Body of pancreas (tissue), 4 donors: Measurements from ENCODE around the gene IL4R. TPM values are rescaled to one million over a fixed set of nuclear protein-coding genes. Genes with fewer than 3 reads are reported as not detected.
A peak's percentile ranks its signal among the peaks of the same experiment; 100 is the strongest.
"Not testable (repeated sequence)": the region's sequence is repeated elsewhere in the genome, so short reads cannot be mapped to it uniquely, and the experiment has no call there.

Source experiments
- ATAC-seq: fragments of 150-250 bp; one replicate; pipeline ENCODE4 v1.9.1; 2016
- DNase-seq, 4 donors: peaks; one replicate each; pipeline ENCODE4 v3.0.0-alpha.2; 2019
- H3K27ac ChIP-seq, 4 donors: fragments of 200-600 bp; sonication (generic); 1 replicate in 3 of 4; 2 replicates in 1 of 4; pipeline versions ENCODE4 v1.5.1 to v1.6.1; 2016 to 2019; ENCODE audit warnings: mild to moderate bottlenecking in 1 of 4, mixed read lengths in 1 of 4, moderate library complexity in 1 of 4
- H3K27me3 ChIP-seq, 2 donors: fragments of 200-600 bp; sonication (generic); one replicate each; pipeline ENCODE4 v1.6.0; 2016; ENCODE audit warnings: mild to moderate bottlenecking in 1 of 2
- H3K36me3 ChIP-seq, 2 donors: fragments of 200-600 bp; sonication (generic); replicated peaks in 1 of 2; 2 replicates each; pipeline ENCODE4 v1.5.1; 2016; ENCODE audit warnings: low read depth in 2 of 2; ENCODE audit not compliant: insufficient read depth in 1 of 2
- H3K4me1 ChIP-seq: fragments of 200-600 bp; sonication (generic); one replicate; pipeline ENCODE4 v1.6.0; 2016
- H3K4me3 ChIP-seq, 2 donors: fragments of 200-600 bp; sonication (generic); 1 replicate in 1 of 2; 2 replicates in 1 of 2; pipeline ENCODE4 v1.5.1; 2016 to 2019
- H3K9me3 ChIP-seq, 3 donors: fragments of 200-600 bp; sonication (generic); 1 replicate in 2 of 3; 2 replicates in 1 of 3; pipeline ENCODE4 v1.5.1; 2016
- POLR2A ChIP-seq, 3 donors: fragments of 450-650 bp; IDR thresholded peaks; one replicate each; pipeline ENCODE4 v1.6.1; 2016; ENCODE audit warnings: antibody characterized with exemption in 3 of 3, mild to moderate bottlenecking in 2 of 3
- WGBS, 2 donors: methylation state at CpG; one replicate each; pipeline ENCODE4 v1.1.5; 2017; 5-methylcytosine and 5-hydroxymethylcytosine counted together
- intact Hi-C: fragments of 100-400 bp; cut with DNase I; formaldehyde crosslinking; loops from one replicate; pipeline ENCODE4 v1.15.1; 2023
- total RNA-seq, 2 donors: library from RNA; depleted of rRNA; stranded (reverse); fragments of >200 nt; gene quantifications; one replicate each; pipeline ENCODE4 v1.1.0, GENCODE V29; 2016
- TF ChIP-seq, protein P1 (sequence below), 7 experiments: fragments of 450-650 bp in 4 of 7; fragments of 200-600 bp in 3 of 7; sonication (generic) in 3 of 7; IDR thresholded peaks; one replicate each; pipeline ENCODE4 v1.5.1; 2016 to 2019; ENCODE audit warnings: antibody characterized with exemption in 7 of 7

IL4R gene
- total RNA-seq, 2 donors from 2014 or later, result 29.7 to 236 TPM

GRCh38 chr16:27326738-27327585, 13.2 kb downstream of the IL4R start:
- H3K27ac ChIP-seq, result peak overlapping the region; percentile 78 to 91 (median 82)
- intact Hi-C loops, result no loop called here
- H3K36me3 ChIP-seq, result no peaks in the 10 kb centered on the region
- peaks cover 54% of the 10 kb centered on the region for H3K4me1 ChIP-seq
- peak; percentile 66 for ATAC-seq
- peak in 2 of 3 donors; percentile 35 to 45 for TF ChIP-seq POLR2A (IDR thresholded peaks at IDR 0.05)
- TF ChIP-seq, protein P1, sequence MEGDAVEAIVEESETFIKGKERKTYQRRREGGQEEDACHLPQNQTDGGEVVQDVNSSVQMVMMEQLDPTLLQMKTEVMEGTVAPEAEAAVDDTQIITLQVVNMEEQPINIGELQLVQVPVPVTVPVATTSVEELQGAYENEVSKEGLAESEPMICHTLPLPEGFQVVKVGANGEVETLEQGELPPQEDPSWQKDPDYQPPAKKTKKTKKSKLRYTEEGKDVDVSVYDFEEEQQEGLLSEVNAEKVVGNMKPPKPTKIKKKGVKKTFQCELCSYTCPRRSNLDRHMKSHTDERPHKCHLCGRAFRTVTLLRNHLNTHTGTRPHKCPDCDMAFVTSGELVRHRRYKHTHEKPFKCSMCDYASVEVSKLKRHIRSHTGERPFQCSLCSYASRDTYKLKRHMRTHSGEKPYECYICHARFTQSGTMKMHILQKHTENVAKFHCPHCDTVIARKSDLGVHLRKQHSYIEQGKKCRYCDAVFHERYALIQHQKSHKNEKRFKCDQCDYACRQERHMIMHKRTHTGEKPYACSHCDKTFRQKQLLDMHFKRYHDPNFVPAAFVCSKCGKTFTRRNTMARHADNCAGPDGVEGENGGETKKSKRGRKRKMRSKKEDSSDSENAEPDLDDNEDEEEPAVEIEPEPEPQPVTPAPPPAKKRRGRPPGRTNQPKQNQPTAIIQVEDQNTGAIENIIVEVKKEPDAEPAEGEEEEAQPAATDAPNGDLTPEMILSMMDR (IDR thresholded peaks at IDR 0.05), result peak in 1 of 7 experiments; percentile 29
- no peaks in the 10 kb centered on the region for H3K9me3 ChIP-seq
- no peak overlapping the region for H3K4me3 ChIP-seq
- H3K27me3 ChIP-seq, result no peaks in the 10 kb centered on the region
- 27 to 37% methylated on average over 8 to 18 of the region's 19 CpGs for WGBS, 2 donors
- DNase-seq, result peak; percentile 54 to 88 (median 70)

DNA sequence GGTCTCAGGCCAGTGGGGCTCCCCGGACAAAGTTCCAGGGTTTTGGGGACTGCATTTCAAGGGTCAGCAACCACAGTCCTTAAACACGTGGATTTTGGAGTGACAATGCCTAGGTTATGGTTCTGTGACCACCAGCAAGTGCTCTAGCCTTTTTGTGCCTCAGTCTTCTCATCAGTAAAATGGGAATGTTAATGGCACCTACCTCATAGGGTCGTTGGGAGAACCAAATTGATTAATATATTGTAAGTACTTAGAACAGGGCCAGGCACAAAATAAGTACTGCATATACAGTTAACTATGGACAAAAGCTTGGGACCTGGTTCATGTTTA, 13.8 kb downstream of the IL4R start:
- no peaks in the 10 kb centered on the region for H3K36me3 ChIP-seq
- intact Hi-C loops, result no loop called here
- 42 to 63% methylated on average over 2 to 3 of the region's 3 CpGs for WGBS, 2 donors
- no peak for ATAC-seq
- peak overlapping the region; percentile 70 to 91 (median 80) for H3K27ac ChIP-seq
- no peak for DNase-seq
- TF ChIP-seq POLR2A (IDR thresholded peaks at IDR 0.05), result no peak
- TF ChIP-seq, protein P1 (IDR thresholded peaks at IDR 0.05), result no peak
- no peaks in the 10 kb centered on the region for H3K9me3 ChIP-seq
- no peaks in the 10 kb centered on the region for H3K27me3 ChIP-seq
- no peak overlapping the region for H3K4me3 ChIP-seq
- peaks cover 48% of the 10 kb centered on the region for H3K4me1 ChIP-seq

DNA sequence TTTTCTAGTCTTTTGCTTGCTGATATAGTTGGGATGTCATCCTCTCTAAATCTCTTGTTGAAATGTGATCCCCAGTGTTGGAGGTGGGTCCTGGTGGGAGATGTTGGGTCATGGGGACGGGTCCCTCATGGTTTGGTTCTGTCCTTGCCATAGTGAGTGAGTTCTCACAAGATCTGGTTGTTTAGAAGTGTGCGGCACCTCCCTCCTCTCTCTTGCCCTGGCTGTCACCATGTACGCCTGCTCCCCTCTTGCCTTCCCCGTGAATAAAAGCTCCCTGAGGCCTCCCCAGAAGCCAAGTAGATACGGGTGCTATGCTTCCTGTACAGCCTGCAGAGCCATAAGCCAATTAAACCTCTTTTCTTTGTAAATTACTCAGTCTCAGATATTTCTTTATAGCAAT, 15.2 kb downstream of the IL4R start:
- no peak for TF ChIP-seq POLR2A (IDR thresholded peaks at IDR 0.05)
- TF ChIP-seq, protein P1 (IDR thresholded peaks at IDR 0.05), result no peak
- intact Hi-C loops, result no loop called here
- WGBS, 2 donors, result 94 to 97% methylated on average over 5 of the region's 5 CpGs

DNA sequence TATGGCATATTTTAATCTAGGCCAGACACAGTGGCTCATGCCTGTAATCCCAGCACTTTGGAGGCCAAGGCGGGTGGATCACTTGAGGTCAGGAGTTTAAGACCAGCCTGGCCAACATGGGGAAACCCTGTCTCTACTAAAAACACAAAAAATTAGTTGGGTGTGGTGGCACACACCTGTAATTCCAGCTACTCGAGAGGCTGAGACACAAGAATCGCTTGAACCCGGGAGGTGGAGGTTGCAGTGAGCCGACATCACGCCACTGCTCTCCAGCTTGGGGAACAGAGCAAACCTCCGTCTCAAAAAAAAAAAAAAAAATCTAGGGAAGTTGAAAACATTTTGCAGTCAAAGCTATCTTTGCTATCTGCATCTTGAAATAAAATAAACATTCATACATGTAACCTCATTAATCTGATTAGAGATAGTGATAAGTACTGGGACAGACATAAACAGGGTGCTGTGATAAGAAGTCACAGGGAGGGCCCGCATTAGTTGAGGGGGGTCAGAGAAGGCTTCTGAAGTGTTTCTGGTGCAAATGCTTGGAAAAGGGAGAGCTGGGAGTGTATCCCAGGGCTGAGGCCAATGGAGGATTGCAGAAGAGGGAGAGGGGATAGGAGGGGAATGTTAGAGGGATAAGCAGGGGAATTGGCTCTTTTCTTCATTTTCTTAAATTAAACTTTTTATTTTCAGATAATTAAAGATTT, 15.8 kb downstream of the IL4R start:
- Histone ChIP-seq H3K4me1 (peaks cover 29% of the 10 kb centered on the region), H3K27ac (peak overlapping the region in 3 of 4 donors; percentile 16 to 91 (median 40))
- H3K9me3 ChIP-seq, H3K27me3 ChIP-seq, DNase-seq, ATAC-seq, H3K36me3 ChIP-seq, intact Hi-C loops, H3K4me3 ChIP-seq: not testable (repeated sequence)
- WGBS, 2 donors, result 59 to 60% methylated on average over 8 of the region's 8 CpGs

More for the DNA sequence above, 15.2 kb downstream of the IL4R start:
- Histone ChIP-seq H3K27me3 (no peaks in the 10 kb centered on the region), H3K36me3 (peaks cover 0 to 2% of the 10 kb centered on the region in 2 donors), H3K4me1 (peaks cover 34% of the 10 kb centered on the region), H3K9me3 (no peaks in the 10 kb centered on the region), H3K4me3 (no peak overlapping the region), H3K27ac (peak overlapping the region in 2 of 4 donors; percentile 16 to 91)
- ATAC-seq, result no peak
- no peak for DNase-seq

DNA sequence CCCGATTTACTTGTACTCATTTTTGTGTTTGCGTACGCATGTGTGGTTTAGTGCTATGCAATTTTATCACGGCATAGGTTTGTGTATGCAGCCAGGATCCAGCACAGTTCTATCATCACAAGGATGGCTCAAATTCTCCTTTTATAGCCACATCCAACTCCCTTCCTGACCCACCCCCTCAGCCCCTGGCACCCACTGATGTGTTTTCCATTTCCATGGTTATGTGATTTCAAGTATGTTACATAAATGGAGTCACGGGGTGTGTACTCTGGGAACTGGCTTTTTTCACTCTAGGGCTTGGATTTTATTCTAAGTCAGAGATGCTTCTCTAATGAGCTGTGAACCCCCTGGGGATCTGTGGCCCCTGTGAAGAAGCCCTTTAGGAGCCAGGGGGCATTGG, 16.8 kb downstream of the IL4R start:
- DNase-seq (peak in 2 of 4 donors; percentile 17 to 26), ATAC-seq (no peak)
- Histone ChIP-seq H3K27me3 (no peaks in the 10 kb centered on the region), H3K4me1 (peaks cover 22% of the 10 kb centered on the region), H3K4me3 (no peak overlapping the region), H3K9me3 (no peaks in the 10 kb centered on the region), H3K36me3 (peaks cover 0 to 6% of the 10 kb centered on the region in 2 donors), H3K27ac (peak overlapping the region in 2 of 4 donors; percentile 5 to 91)
- TF ChIP-seq, protein P1 (IDR thresholded peaks at IDR 0.05), result no peak
- no peak for TF ChIP-seq POLR2A (IDR thresholded peaks at IDR 0.05)
- WGBS, 2 donors, result 83 to 86% methylated on average over 5 of the region's 5 CpGs
- intact Hi-C loops, result no loop called here
